GM11168 (cell line): ENCODE measurements around the gene ATG7.

Experiments used
- in situ Hi-C: fragments of 300-500 bp; cut with MboI; formaldehyde crosslinking; loops from one replicate; pipeline ENCODE4 v1.12.0; 2022; ENCODE audit warnings: low sequenced_read_pairs; ENCODE audit not compliant: unreplicated experiment

ATG7 gene

GRCh38 chr3:11379824-11380701, 107.9 kb downstream of the ATG7 start:
- in situ Hi-C loops = loop anchor here (10.0 to 25.0 kb wide), 2 partner anchors 285 to 407 kb away; no protein-coding TSS in a partner anchor

GRCh38 chr3:11381141-11381540, 108.9 kb downstream of the ATG7 start:
- in situ Hi-C loops = loop anchor here (10.0 to 25.0 kb wide), 2 partner anchors 284 to 406 kb away; no protein-coding TSS in a partner anchor

- in situ Hi-C loops = loop anchor here (10.0 to 25.0 kb wide), 2 partner anchors 283 to 406 kb away; no protein-coding TSS in a partner anchor
These were observed 109.4 kb downstream of the ATG7 start for GRCh38 chr3:11381563-11381962.

- in situ Hi-C loops = loop anchor here (10.0 to 25.0 kb wide), 2 partner anchors 283 to 405 kb away; no protein-coding TSS in a partner anchor
These were observed 110.0 kb downstream of the ATG7 start for GRCh38 chr3:11382146-11382745.

GRCh38 chr3:11384074-11384473, 111.9 kb downstream of the ATG7 start:
- in situ Hi-C loops = loop anchor here (10.0 to 25.0 kb wide), 2 partner anchors 281 to 403 kb away; no protein-coding TSS in a partner anchor

- in situ Hi-C loops = loop anchor here (10.0 to 25.0 kb wide), 2 partner anchors 279 to 402 kb away; no protein-coding TSS in a partner anchor
These were observed 113.1 kb downstream of the ATG7 start for GRCh38 chr3:11385326-11385725.

GRCh38 chr3:11385891-11386290, 113.7 kb downstream of the ATG7 start:
- in situ Hi-C loops = loop anchor here (10.0 to 25.0 kb wide), 2 partner anchors 279 to 401 kb away; no protein-coding TSS in a partner anchor

- in situ Hi-C loops = loop anchor here (10.0 to 25.0 kb wide), 2 partner anchors 278 to 401 kb away; no protein-coding TSS in a partner anchor
These were observed 114.4 kb downstream of the ATG7 start for GRCh38 chr3:11386465-11387113.

- in situ Hi-C loops = loop anchor here (10.0 to 25.0 kb wide), 2 partner anchors 275 to 398 kb away; no protein-coding TSS in a partner anchor
These were observed 117.4 kb downstream of the ATG7 start for GRCh38 chr3:11389386-11390268.

GRCh38 chr3:11390411-11391131, 118.4 kb downstream of the ATG7 start:
- in situ Hi-C loops = loop anchor here (25.0 kb wide), 1 partner anchor 397 kb away; no protein-coding TSS in a partner anchor

- in situ Hi-C loops = loop anchor here (25.0 kb wide), 1 partner anchor 396 kb away; no protein-coding TSS in a partner anchor
These were observed 119.1 kb downstream of the ATG7 start for GRCh38 chr3:11391174-11391879.

GRCh38 chr3:11392014-11392859, 120.0 kb downstream of the ATG7 start:
- in situ Hi-C loops = loop anchor here (25.0 kb wide), 1 partner anchor 395 kb away; no protein-coding TSS in a partner anchor

- in situ Hi-C loops = loop anchor here (25.0 kb wide), 1 partner anchor 395 kb away; no protein-coding TSS in a partner anchor
These were observed 120.6 kb downstream of the ATG7 start for GRCh38 chr3:11392860-11393114.

- in situ Hi-C loops = loop anchor here (25.0 kb wide), 1 partner anchor 394 kb away; no protein-coding TSS in a partner anchor
These were observed 121.2 kb downstream of the ATG7 start for GRCh38 chr3:11393401-11393800.

- in situ Hi-C loops = loop anchor here (25.0 kb wide), 1 partner anchor 393 kb away; no protein-coding TSS in a partner anchor
These were observed 122.2 kb downstream of the ATG7 start for GRCh38 chr3:11394392-11394791.

- in situ Hi-C loops = no loop called here
These were observed 128.0 kb downstream of the ATG7 start for GRCh38 chr3:11400213-11400612.

- in situ Hi-C loops = no loop called here
These were observed 129.2 kb downstream of the ATG7 start for GRCh38 chr3:11401434-11401833.
